Ovary (tissue), 9 donors: ENCODE results near the gene YRDC. TPM values are rescaled to one million over a fixed set of nuclear protein-coding genes. Genes with fewer than 3 reads are reported as not detected.
A peak's percentile ranks its signal among the peaks of the same experiment; 100 is the strongest.

Experiments used
- DNase-seq, 5 donors: peaks; one replicate each; pipeline ENCODE4 v3.0.0-alpha.2; 2019 to 2020
- H3K27ac ChIP-seq, 2 donors: fragments of 200-600 bp; one replicate each; pipeline versions ENCODE4 v1.5.1 to v1.8.0; 2019 to 2022
- H3K27me3 ChIP-seq: fragments of 200-600 bp; one replicate; pipeline ENCODE4 v1.8.0; 2022
- H3K36me3 ChIP-seq: fragments of 200-600 bp; sonication (generic); one replicate; pipeline ENCODE4 v1.5.1; 2019
- H3K4me1 ChIP-seq: one replicate; pipeline ENCODE4 v1.8.1; 2013; ENCODE audit warnings: mild to moderate bottlenecking, moderate library complexity; ENCODE audit not compliant: insufficient read depth
- H3K4me3 ChIP-seq: fragments of 200-600 bp; sonication (generic); one replicate; pipeline ENCODE4 v1.5.1; 2017
- H3K9me3 ChIP-seq, 2 donors: fragments of 200-600 bp in 1 of 2; sonication (generic) in 1 of 2; one replicate each; pipeline versions ENCODE4 v1.5.1 to v1.8.1; 2013 to 2019; ENCODE audit warnings: mild to moderate bottlenecking in 1 of 2, moderate library complexity in 1 of 2
- EP300 ChIP-seq: sonication (generic); formaldehyde crosslinking; IDR thresholded peaks from one replicate; pipeline ENCODE4 v1.6.1; 2017; ENCODE audit warnings: antibody characterized with exemption
- POLR2A ChIP-seq: fragments of 450-650 bp; IDR thresholded peaks from one replicate; pipeline ENCODE4 v1.6.1; 2017; ENCODE audit warnings: antibody characterized with exemption, mild to moderate bottlenecking, moderate library complexity
- WGBS, 3 donors: extraction: QIAGEN DNeasy Blood & Tissue Kit in 1 of 3; methylation state at CpG; one replicate each; pipeline versions ENCODE4 v1.1.5 to v1.1.7; 2013 to 2017; 5-methylcytosine and 5-hydroxymethylcytosine counted together
- intact Hi-C, 4 donors: fragments of 100-400 bp; cut with DNase I; formaldehyde crosslinking; loops; one replicate each; pipeline versions ENCODE4 v1.11.0 to v1.15.1; 2022 to 2023
- polyA plus RNA-seq, 2 donors: library from polyadenylated mRNA; stranded (reverse); fragments of 200-250 nt in 1 of 2; fragments of 350-450 nt in 1 of 2; fragmentation: Illumina TruSeq in 1 of 2; extraction: RNeasy Lipid Tissue Mini Kit (QIAGEN cat#74804) in 1 of 2; gene quantifications; one replicate each; pipeline ENCODE4 v1.2.3, GENCODE V29; 2013 to 2014
- total RNA-seq, 7 donors: library from RNA; depleted of rRNA in 2 of 7; stranded (reverse); fragments of >200 nt in 2 of 7; fragmentation: NEBNext Ultra II Directional in 3 of 7; extraction: Animal tissue kit (Norgen Biotek cat#: 25700) in 3 of 7; gene quantifications; one replicate each; pipeline versions ENCODE4 v1.1.0 to v1.2.4, GENCODE V29; 2016 to 2023
- TF ChIP-seq, protein P1 (sequence below), 3 donors: fragments of 450-650 bp in 2 of 3; fragments of 200-600 bp in 1 of 3; IDR thresholded peaks; one replicate each; pipeline versions ENCODE4 v1.5.1 to v1.8.0; 2016 to 2022; ENCODE audit warnings: antibody characterized with exemption in 3 of 3, mild to moderate bottlenecking in 1 of 3
- donor health status: DM: no; HTN: no; CAD: no; lungs with moderate emphysema.
- donor health status: DM: no; HTN: no; CAD: no.
- donor health status: Bipolar disorder and iron deficiency.
- donor health status: DM: yes; HTN: yes; CAD: no.
- donor health status: DM: no; HTN: no; CAD: no.
- donor health status: DM: yes; HTN: yes; CAD: no.

Gene YRDC
- total and polyA plus RNA-seq, 9 donors = 7.2 to 15.0 (median 9.5) TPM

DNA sequence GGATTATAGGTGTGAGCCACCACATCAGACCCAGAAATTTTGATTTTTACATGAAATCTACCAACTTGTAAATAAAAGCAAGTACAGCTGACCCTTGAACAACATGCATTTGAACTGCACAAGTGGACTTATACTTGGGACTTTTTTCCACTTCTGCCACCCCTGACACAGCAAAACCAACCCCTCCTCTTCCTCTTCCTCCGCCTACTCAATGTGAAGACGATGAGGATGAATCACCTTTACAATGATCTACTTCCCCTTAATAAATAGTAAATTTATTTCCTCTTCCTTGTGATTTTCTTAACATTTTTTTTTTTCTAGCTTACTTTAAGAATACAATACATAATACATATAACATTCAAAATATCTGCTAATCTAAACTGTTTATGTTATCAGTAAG is 17.5 kb upstream of the YRDC start:
- TF ChIP-seq EP300 = no peak
- Histone ChIP-seq H3K4me3 (no peak overlapping the region), H3K4me1 (no peaks in the 10 kb centered on the region), H3K9me3 (no peaks in the 10 kb centered on the region), H3K27ac (no peak overlapping the region), H3K27me3 (no peaks in the 10 kb centered on the region), H3K36me3 (peaks cover 2% of the 10 kb centered on the region)
- DNase-seq = no peak
- WGBS, 3 donors = 88 to 93% (median 89%) methylated on average over 2 of the region's 2 CpGs
- intact Hi-C loops = no loop called here

DNA sequence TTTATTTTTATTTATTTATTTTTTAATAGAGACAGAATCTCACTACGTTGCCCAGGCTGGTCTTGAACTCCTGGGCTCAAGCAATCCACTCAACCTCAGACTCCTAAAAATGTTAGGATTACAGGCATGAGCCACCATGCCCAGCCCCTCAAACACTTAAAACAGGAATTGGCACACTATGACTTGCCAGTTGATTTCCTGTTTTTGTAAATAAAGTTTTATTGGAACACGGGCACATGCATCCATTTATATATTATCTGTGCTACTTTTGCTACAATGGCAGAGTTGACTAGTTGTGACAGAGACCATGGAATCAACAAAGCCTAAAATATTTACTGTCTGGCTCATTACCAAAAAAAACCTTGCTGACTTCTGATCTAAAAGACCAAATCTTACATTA is 16.0 kb upstream of the YRDC start:
- DNase-seq = no peak
- Histone ChIP-seq H3K9me3 (no peaks in the 10 kb centered on the region), H3K36me3 (peaks cover 2% of the 10 kb centered on the region), H3K27ac (no peak overlapping the region), H3K4me1 (no peaks in the 10 kb centered on the region), H3K4me3 (no peak overlapping the region), H3K27me3 (no peaks in the 10 kb centered on the region)
- TF ChIP-seq EP300 = no peak
- no peak for TF ChIP-seq POLR2A
- intact Hi-C loops = no loop called here
- 88 to 95% (median 93%) methylated on average over 2 of the region's 2 CpGs for WGBS, 3 donors

DNA sequence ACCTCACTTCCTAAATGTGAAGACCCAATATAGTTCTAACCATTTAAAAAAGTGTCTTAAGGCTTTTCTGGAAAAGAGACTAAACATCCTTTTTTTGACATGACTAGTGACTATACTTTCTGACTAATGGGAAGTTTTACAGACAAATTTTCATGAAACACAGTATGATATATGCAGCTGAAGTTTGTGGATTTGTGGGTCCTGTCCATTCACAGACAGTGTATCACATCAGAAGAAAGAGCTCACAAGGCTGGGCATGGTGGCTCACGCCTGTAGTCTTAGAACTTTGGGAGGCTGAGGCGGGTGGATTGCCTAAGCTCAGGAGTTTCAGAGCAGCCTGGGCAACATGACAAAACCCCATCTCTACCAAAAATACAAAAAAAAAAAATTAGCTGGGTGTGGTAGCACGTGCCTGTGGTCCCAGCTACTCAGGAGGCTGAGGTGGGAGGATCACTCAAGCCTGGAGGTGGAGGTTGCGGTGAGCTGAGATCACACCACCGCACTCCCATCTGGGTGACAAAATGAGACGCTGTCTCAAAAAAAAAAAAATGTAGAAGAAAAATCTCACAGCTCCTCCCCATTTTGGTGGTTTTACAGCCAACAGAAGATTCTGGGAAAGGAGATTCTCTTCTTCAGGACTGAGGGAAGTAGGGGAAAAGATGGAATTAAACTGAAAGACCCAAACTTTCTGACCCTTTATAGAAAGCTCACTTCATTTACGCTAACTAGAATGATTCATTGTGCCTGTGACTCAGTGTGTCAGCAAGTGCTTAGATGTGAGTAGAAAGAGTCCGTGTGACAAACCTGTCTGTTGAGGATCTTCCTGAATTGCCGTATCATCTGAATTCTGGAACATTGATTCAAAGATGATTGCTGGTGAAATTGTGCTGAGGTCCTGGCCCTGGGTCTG is 15.2 kb upstream of the YRDC start:
- WGBS, 3 donors = 89 to 95% (median 95%) methylated on average over 9 of the region's 9 CpGs
- H3K36me3 ChIP-seq = peaks cover 2% of the 10 kb centered on the region

DNA sequence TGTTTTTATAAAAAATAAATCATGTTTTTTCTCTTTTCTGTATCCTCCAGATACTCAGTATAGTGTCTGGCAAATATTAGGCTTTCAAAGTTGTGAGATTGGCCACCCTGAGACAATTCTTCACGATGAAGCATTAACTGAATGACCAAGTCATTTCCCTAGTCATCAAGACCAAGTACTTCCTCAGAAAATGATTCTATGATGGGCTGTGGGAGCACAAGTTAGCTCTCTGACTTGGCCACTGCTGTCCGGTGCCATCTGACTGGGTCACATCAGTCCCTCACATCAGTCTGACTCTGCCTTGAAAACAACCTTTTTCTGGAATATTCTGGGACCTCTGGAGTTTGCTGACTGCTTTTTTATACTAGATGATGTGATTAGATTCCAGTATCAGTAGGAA is 13.5 kb upstream of the YRDC start:
- 92 to 94% (median 94%) methylated on average over 2 of the region's 2 CpGs for WGBS, 3 donors
- H3K36me3 ChIP-seq = peaks cover 2% of the 10 kb centered on the region
- intact Hi-C loops = no loop called here

More for the DNA sequence above, 15.2 kb upstream of the YRDC start:
- H3K9me3 ChIP-seq = no peaks in the 10 kb centered on the region
- H3K27ac ChIP-seq = no peak overlapping the region
- no peak overlapping the region for H3K4me3 ChIP-seq
- TF ChIP-seq, protein P1, sequence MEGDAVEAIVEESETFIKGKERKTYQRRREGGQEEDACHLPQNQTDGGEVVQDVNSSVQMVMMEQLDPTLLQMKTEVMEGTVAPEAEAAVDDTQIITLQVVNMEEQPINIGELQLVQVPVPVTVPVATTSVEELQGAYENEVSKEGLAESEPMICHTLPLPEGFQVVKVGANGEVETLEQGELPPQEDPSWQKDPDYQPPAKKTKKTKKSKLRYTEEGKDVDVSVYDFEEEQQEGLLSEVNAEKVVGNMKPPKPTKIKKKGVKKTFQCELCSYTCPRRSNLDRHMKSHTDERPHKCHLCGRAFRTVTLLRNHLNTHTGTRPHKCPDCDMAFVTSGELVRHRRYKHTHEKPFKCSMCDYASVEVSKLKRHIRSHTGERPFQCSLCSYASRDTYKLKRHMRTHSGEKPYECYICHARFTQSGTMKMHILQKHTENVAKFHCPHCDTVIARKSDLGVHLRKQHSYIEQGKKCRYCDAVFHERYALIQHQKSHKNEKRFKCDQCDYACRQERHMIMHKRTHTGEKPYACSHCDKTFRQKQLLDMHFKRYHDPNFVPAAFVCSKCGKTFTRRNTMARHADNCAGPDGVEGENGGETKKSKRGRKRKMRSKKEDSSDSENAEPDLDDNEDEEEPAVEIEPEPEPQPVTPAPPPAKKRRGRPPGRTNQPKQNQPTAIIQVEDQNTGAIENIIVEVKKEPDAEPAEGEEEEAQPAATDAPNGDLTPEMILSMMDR (IDR thresholded peaks at IDR 0.05) = no peak
- no peak for TF ChIP-seq POLR2A
- H3K4me1 ChIP-seq = no peaks in the 10 kb centered on the region
- DNase-seq = no peak
- no peaks in the 10 kb centered on the region for H3K27me3 ChIP-seq
- intact Hi-C loops = no loop called here

DNA sequence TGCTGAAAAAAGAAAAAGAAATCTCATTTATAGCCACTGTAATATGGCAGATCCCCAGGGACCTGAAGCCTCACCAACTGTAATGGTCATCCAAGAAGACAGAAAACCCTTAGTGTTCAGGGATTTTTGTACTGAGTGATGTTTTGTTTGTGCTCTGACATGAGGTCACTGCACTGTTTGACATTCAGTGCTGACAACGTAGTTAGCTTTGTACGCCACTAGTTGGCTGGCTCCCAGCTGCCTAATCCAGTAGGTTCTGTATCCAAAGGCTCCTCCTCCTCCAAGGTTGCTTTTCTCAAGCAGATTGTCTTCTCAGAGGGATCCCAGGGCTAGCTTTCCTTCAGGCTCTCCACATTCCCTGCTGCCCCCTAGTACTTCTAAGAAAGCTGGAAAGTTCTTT is 9.5 kb upstream of the YRDC start:
- Histone ChIP-seq H3K9me3 (no peaks in the 10 kb centered on the region), H3K27me3 (no peaks in the 10 kb centered on the region), H3K4me1 (no peaks in the 10 kb centered on the region), H3K4me3 (no peak overlapping the region), H3K27ac (no peak overlapping the region), H3K36me3 (peaks cover 2% of the 10 kb centered on the region)
- 6 to 9% (median 8%) methylated on average over 2 of the region's 2 CpGs for WGBS, 3 donors
- DNase-seq = peak in 4 of 5 donors; percentile 48 to 69 (median 58)
- TF ChIP-seq EP300 (no peak), POLR2A (no peak)
- TF ChIP-seq, protein P1 (IDR thresholded peaks at IDR 0.05) = no peak
- intact Hi-C loops = loop anchor here in 1 of 4 donors (10.0 kb wide), 1 partner anchor 47 kb away; no protein-coding TSS in a partner anchor

More for the DNA sequence above, 13.5 kb upstream of the YRDC start:
- no peak for DNase-seq
- Histone ChIP-seq H3K27ac (no peak overlapping the region), H3K4me3 (no peak overlapping the region), H3K27me3 (no peaks in the 10 kb centered on the region), H3K9me3 (no peaks in the 10 kb centered on the region), H3K4me1 (no peaks in the 10 kb centered on the region)
- TF ChIP-seq, protein P1 (IDR thresholded peaks at IDR 0.05) = no peak
- TF ChIP-seq POLR2A (no peak), EP300 (no peak)
